Measurements from ENCODE around the gene ADORA2A. TPM values are rescaled to one million over a fixed set of nuclear protein-coding genes. Genes with fewer than 3 reads are reported as not detected.

ADORA2A gene
- polyA plus RNA-seq (2012; ENCODE audit: insufficient read length, low read depth), result 10.0 TPM

DNA sequence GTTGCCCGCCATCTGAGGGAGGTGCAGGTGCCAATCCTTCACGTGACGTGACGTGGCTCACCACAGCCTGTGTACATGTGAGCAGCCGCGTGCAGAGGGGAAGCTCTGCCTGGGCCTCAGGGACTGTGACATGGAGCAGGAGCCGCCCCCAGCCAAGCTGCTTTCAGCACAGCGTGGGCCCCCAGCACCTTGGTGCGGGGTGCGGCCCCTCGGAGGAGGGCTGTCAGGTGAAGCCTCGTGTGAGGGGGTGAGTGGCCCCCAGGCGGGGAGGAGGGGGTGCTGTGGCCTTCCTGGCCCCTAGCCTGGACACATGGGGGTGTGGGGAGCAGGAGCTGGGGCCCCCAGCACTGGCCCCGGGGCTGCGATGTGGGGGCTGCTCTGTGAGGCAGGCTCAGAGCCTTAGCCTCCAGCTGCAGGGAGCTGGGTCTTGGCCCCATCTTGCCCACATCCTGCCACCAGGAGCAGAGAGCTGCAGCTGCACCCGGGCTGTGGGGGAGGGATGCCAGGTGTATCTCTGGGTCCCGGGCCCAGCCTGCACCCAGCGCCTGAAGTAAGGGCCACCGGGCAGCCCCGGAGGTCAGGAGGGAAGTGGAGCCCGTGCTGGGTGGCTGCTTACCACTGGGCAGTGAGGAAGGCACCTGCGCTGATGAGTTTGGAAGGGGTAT is at the start of gene ADORA2A:
Gene ADORA2A (plus strand): TSS at position 100 of the 665 bp plus-strand sequence. CDS start 5,806 bp downstream, outside the sequence.
- TF ChIP-seq, protein P1, sequence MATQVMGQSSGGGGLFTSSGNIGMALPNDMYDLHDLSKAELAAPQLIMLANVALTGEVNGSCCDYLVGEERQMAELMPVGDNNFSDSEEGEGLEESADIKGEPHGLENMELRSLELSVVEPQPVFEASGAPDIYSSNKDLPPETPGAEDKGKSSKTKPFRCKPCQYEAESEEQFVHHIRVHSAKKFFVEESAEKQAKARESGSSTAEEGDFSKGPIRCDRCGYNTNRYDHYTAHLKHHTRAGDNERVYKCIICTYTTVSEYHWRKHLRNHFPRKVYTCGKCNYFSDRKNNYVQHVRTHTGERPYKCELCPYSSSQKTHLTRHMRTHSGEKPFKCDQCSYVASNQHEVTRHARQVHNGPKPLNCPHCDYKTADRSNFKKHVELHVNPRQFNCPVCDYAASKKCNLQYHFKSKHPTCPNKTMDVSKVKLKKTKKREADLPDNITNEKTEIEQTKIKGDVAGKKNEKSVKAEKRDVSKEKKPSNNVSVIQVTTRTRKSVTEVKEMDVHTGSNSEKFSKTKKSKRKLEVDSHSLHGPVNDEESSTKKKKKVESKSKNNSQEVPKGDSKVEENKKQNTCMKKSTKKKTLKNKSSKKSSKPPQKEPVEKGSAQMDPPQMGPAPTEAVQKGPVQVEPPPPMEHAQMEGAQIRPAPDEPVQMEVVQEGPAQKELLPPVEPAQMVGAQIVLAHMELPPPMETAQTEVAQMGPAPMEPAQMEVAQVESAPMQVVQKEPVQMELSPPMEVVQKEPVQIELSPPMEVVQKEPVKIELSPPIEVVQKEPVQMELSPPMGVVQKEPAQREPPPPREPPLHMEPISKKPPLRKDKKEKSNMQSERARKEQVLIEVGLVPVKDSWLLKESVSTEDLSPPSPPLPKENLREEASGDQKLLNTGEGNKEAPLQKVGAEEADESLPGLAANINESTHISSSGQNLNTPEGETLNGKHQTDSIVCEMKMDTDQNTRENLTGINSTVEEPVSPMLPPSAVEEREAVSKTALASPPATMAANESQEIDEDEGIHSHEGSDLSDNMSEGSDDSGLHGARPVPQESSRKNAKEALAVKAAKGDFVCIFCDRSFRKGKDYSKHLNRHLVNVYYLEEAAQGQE (IDR thresholded peaks at IDR 0.05; ENCODE audit: insufficient read depth in 1 of 2, low read depth in 2 of 2, low read length in 2 of 2), result no peak
- TF ChIP-seq FOXP2 (optimal IDR thresholded peaks at IDR 0.05; ENCODE audit: borderline replicate concordance, extremely low read depth, extremely low read length, insufficient read depth) (no peak), POLR2AphosphoS5 (IDR thresholded peaks at IDR 0.05; ENCODE audit: low read depth, low read length) (no peak), TAF1 (IDR thresholded peaks at IDR 0.05; ENCODE audit: borderline replicate concordance, insufficient read depth, low read length) (no peak)

DNA sequence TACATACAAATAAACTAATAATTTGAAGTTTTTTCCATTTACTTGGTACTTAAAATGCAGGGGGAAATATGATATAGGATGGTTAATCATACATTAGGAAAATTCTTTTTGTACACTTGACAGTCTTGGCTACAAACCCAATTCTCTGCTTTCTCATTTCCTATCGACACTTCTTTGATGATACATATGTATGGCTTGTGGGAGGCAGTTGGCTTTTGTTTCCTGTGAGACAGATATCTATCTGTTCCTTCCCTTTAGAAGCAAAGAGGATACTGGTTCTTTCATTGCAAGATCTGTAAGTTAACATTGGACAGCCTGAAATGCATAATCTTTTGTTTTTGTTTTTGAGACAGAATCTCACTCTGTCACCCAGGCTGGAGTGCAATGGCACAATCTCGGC is 47.9 kb upstream of the ADORA2A start:
- TF ChIP-seq POLR2AphosphoS5 (IDR thresholded peaks at IDR 0.05; ENCODE audit: low read depth, low read length) (no peak), FOXP2 (optimal IDR thresholded peaks at IDR 0.05; ENCODE audit: borderline replicate concordance, extremely low read depth, extremely low read length, insufficient read depth) (no peak), TAF1 (IDR thresholded peaks at IDR 0.05; ENCODE audit: borderline replicate concordance, insufficient read depth, low read length) (no peak), SIN3A (IDR thresholded peaks at IDR 0.05; ENCODE audit: borderline replicate concordance, insufficient read depth, low read length) (no peak)
- TF ChIP-seq, protein P1 (IDR thresholded peaks at IDR 0.05; ENCODE audit: insufficient read depth in 1 of 2, low read depth in 2 of 2, low read length in 2 of 2), result no peak

DNA sequence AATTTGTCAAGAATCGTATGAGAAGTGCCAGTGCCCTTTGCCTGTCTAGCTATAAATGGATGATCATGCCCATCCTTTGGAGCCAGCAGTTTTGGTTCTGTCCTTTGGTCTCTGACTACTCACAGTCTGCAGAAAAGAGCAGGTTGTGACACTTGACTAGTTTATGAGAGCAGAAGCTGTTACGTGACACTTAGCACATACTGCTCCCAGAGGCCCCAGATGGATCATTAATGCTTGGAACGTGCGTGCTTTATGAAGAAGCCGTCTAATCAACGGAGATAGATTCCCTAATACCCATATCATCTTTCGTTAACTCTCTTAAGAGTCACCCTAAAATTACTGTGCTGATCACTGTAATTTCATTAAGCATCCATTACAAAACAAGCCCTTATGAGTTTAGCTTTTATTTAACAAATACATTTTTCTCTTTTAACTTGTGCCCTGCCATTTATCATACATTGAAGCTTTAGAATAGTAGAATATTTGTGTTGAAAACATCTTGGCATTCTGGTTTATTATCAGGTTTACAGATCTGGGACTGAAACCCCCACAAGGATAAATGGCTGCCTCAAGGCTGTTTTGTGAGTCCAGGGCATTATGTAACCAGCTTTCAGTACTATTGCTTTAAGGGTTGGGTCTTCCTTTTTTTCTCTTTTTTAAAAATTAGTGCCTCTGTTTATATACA is 47.0 kb upstream of the ADORA2A start:
- TF ChIP-seq POLR2AphosphoS5 (IDR thresholded peaks at IDR 0.05; ENCODE audit: low read depth, low read length) (no peak), SIN3A (IDR thresholded peaks at IDR 0.05; ENCODE audit: borderline replicate concordance, insufficient read depth, low read length) (no peak), TAF1 (IDR thresholded peaks at IDR 0.05; ENCODE audit: borderline replicate concordance, insufficient read depth, low read length) (no peak), FOXP2 (optimal IDR thresholded peaks at IDR 0.05; ENCODE audit: borderline replicate concordance, extremely low read depth, extremely low read length, insufficient read depth) (no peak)
- TF ChIP-seq, protein P1 (IDR thresholded peaks at IDR 0.05; ENCODE audit: insufficient read depth in 1 of 2, low read depth in 2 of 2, low read length in 2 of 2), result no peak

DNA sequence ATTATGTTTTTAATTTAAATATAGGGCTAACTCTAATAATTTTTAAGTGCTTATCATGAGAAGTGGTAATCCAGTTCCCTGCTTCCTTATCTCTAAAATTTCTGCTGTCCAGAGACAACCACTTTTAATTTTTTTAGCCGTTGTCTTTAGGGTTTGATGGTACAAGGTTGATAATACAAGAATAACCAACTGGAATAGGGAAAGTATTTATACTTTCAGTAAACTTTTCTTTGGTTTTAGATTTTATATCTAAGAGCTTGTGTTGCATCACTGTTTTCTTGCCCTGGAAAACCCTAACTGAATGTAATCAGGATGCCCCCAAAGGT is 46.5 kb upstream of the ADORA2A start:
- TF ChIP-seq SIN3A (IDR thresholded peaks at IDR 0.05; ENCODE audit: borderline replicate concordance, insufficient read depth, low read length) (no peak), TAF1 (IDR thresholded peaks at IDR 0.05; ENCODE audit: borderline replicate concordance, insufficient read depth, low read length) (no peak), FOXP2 (optimal IDR thresholded peaks at IDR 0.05; ENCODE audit: borderline replicate concordance, extremely low read depth, extremely low read length, insufficient read depth) (no peak), POLR2AphosphoS5 (IDR thresholded peaks at IDR 0.05; ENCODE audit: low read depth, low read length) (no peak)
- TF ChIP-seq, protein P1 (IDR thresholded peaks at IDR 0.05; ENCODE audit: insufficient read depth in 1 of 2, low read depth in 2 of 2, low read length in 2 of 2), result no peak

Data from PFSK-1 (cell line).